Gastrocnemius medialis (tissue), 4 donors: ENCODE results near the gene ACOT11.

Experiments
- CTCF ChIP-seq, 5 experiments: fragments of 450-650 bp in 3 of 5; fragments of 200-600 bp in 2 of 5; sonication (generic) in 2 of 5; IDR thresholded peaks in 4 of 5; conservative IDR thresholded peaks in 1 of 5; 1 replicate in 4 of 5; 2 replicates in 1 of 5; pipeline ENCODE4 v1.5.1; 2016 to 2019; ENCODE audit warnings: antibody characterized with exemption in 5 of 5, mild to moderate bottlenecking in 3 of 5, moderate library complexity in 3 of 5
- POLR2A ChIP-seq, 2 donors: fragments of 450-650 bp; IDR thresholded peaks; one replicate each; pipeline ENCODE4 v1.6.1; 2017; ENCODE audit warnings: antibody characterized with exemption in 2 of 2, mild to moderate bottlenecking in 2 of 2, moderate library complexity in 2 of 2

GRCh38 chr1:54518489-54518888 lies 29.5 kb upstream of the ACOT11 start:
- no peak for TF ChIP-seq CTCF (IDR thresholded peaks at IDR 0.05 in 4 of 5, conservative IDR thresholded peaks at IDR 0.05 in 1 of 5)
- TF ChIP-seq POLR2A (IDR thresholded peaks at IDR 0.05): no peak
